Measurements from ENCODE around the gene PRRG3. TPM values are rescaled to one million over a fixed set of nuclear protein-coding genes. Genes with fewer than 3 reads are reported as not detected.
A peak's percentile ranks its signal among the peaks of the same experiment; 100 is the strongest.

The PRRG3 gene
- total RNA-seq, 1 donor from 2014 or later = 5.6 TPM

DNA sequence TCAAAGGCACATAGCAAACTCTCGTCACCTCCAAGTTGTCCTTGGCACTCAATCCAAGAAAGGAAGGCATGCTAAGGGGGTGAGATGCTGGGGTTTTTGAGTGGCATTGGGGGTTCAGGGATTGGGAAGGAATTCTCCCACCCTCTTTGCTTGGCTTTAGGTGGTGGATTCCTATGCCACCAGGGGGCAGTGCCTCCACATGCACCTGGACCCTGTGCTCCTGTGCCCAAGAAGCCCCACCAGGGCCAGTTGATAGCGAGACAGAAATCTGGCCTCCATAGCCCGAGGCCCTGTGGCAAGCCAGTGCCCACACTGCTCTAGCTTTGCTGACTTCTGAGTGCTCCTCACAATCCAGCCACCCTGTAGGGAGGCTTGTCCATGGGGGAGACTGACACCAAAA lies 18.6 kb downstream of the PRRG3 start:
- no peaks in the 10 kb centered on the region for H3K4me1 Mint-ChIP-seq (ENCODE audit: low read depth)
- TF ChIP-seq, protein P1, sequence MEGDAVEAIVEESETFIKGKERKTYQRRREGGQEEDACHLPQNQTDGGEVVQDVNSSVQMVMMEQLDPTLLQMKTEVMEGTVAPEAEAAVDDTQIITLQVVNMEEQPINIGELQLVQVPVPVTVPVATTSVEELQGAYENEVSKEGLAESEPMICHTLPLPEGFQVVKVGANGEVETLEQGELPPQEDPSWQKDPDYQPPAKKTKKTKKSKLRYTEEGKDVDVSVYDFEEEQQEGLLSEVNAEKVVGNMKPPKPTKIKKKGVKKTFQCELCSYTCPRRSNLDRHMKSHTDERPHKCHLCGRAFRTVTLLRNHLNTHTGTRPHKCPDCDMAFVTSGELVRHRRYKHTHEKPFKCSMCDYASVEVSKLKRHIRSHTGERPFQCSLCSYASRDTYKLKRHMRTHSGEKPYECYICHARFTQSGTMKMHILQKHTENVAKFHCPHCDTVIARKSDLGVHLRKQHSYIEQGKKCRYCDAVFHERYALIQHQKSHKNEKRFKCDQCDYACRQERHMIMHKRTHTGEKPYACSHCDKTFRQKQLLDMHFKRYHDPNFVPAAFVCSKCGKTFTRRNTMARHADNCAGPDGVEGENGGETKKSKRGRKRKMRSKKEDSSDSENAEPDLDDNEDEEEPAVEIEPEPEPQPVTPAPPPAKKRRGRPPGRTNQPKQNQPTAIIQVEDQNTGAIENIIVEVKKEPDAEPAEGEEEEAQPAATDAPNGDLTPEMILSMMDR (IDR thresholded peaks at IDR 0.05; ENCODE audit: unreplicated experiment) = peak; percentile 47

DNA sequence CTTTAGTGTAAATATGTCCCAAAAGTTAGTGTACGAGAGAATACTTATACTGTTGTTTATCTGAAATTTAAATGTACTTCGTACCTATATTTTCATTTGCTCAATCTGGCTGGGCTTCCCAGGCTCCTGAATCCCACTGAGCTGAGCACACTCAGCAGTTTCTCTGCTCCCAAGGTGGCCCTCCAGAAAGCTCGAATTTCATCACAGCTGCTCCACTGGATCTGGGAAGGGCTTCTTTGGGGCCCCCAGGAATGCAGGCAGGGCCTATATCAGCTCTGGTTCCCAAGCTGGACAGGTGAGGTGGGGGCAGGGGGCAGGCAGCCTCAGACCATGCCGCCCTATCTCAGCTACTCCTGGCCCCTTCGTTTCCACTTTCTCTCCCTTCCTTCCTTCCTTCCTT lies 19.1 kb downstream of the PRRG3 start:
- Mint-ChIP-seq H3K36me3 (ENCODE audit: insufficient read depth) (no peaks in the 10 kb centered on the region), H3K27ac (no peak overlapping the region), H3K4me1 (ENCODE audit: low read depth) (no peaks in the 10 kb centered on the region), H3K9me3 (ENCODE audit: low read depth) (peaks cover 5% of the 10 kb centered on the region), H3K27me3 (peaks cover 11% of the 10 kb centered on the region), H3K4me3 (ENCODE audit: low read depth) (no peak overlapping the region)
- TF ChIP-seq, protein P1 (IDR thresholded peaks at IDR 0.05; ENCODE audit: unreplicated experiment) = no peak
- no peak for DNase-seq (ENCODE audit: low spot score, unreplicated experiment)

More for the DNA sequence above, 18.6 kb downstream of the PRRG3 start:
- peaks cover 5% of the 10 kb centered on the region for H3K9me3 Mint-ChIP-seq (ENCODE audit: low read depth)
- H3K27me3 Mint-ChIP-seq = peaks cover 11% of the 10 kb centered on the region
- H3K36me3 Mint-ChIP-seq (ENCODE audit: insufficient read depth) = no peaks in the 10 kb centered on the region
- no peak for DNase-seq (ENCODE audit: low spot score, unreplicated experiment)
- H3K27ac Mint-ChIP-seq = no peak overlapping the region
- no peak overlapping the region for H3K4me3 Mint-ChIP-seq (ENCODE audit: low read depth)

GRCh38 chrX:151715752-151716151 lies 20.5 kb downstream of the PRRG3 start, which contains the start of gene FATE1:
TSS of gene FATE1 (plus strand) at chrX:151716035. CDS start at chrX:151716120, 85 bp downstream.
- TF ChIP-seq, protein P1 (IDR thresholded peaks at IDR 0.05; ENCODE audit: unreplicated experiment) = no peak
- no peak for DNase-seq (ENCODE audit: low spot score, unreplicated experiment)
- peaks cover 5% of the 10 kb centered on the region for H3K9me3 Mint-ChIP-seq (ENCODE audit: low read depth)
- no peaks in the 10 kb centered on the region for H3K36me3 Mint-ChIP-seq (ENCODE audit: insufficient read depth)
- no peaks in the 10 kb centered on the region for H3K4me1 Mint-ChIP-seq (ENCODE audit: low read depth)
- peaks cover 7% of the 10 kb centered on the region for H3K27me3 Mint-ChIP-seq
- H3K4me3 Mint-ChIP-seq (ENCODE audit: low read depth) = no peak within 1 kb of the TSS
- no peak within 1 kb of the TSS for H3K27ac Mint-ChIP-seq

DNA sequence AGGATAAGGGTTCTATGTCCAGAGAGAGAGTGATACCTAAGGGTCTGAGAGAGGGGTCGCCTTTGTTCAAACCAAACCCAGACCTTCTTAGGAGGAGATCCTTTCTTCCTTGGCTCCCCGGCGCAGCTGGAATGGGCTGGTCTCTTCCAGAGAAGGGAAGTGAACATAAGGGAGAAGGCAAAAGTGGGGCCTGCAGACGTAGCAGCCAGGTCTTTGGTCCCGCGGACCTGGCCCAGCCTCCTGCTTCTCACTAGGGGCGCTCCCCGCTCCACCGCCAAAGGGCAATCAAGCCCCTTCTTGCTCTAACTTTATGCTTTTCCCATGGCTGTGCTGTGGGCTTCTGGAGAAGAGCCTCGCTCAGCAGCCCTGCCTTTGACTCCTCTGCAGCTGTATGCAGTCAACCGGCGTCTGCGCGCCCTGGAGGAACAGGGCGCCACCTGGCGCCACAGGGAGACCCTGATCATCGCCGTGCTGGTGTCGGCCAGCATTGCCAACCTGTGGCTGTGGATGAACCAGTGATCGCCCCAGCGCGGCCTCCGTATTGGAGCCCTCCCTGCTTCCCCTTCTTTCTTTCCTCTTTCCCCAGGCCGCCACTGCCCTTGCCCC lies 27.1 kb downstream of the PRRG3 start:
- peak; percentile 31 for DNase-seq (ENCODE audit: low spot score, unreplicated experiment)
- Mint-ChIP-seq H3K36me3 (ENCODE audit: insufficient read depth) (no peaks in the 10 kb centered on the region), H3K9me3 (ENCODE audit: low read depth) (no peaks in the 10 kb centered on the region), H3K27ac (no peak overlapping the region), H3K27me3 (peaks cover 9% of the 10 kb centered on the region), H3K4me3 (ENCODE audit: low read depth) (no peak overlapping the region), H3K4me1 (ENCODE audit: low read depth) (no peaks in the 10 kb centered on the region)
- TF ChIP-seq, protein P1 (IDR thresholded peaks at IDR 0.05; ENCODE audit: unreplicated experiment) = peak; percentile 65

DNA sequence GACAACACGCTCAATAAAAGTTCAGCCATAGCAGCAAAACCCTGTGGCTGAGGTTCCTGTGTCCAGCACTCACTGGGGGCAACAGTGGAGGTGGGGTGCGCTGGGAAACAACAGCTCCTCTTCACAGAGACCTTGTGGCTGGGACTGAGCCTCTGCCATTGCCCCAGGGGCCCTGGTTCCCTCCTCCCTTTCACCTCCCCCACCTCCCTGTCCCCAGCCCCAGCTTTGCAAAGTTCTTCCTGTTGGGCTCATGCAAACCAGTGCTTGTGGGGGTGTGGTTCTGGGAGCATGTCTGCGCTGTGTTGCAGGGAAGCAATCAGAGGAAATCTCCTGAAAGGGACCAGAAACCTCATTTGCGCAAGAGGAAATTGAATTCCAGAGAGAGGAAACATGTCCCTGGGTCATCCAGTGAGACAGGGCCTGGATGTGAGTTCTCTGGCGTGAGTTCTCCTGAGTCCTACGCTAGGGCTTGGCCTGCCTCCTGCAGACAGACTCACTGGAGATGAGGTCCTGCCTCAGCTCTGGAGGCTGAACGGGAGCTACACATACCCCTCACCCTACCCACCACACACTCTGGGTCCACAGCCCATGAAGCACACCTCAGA lies 28.0 kb downstream of the PRRG3 start:
- Mint-ChIP-seq H3K9me3 (ENCODE audit: low read depth) (no peaks in the 10 kb centered on the region), H3K36me3 (ENCODE audit: insufficient read depth) (no peaks in the 10 kb centered on the region), H3K27ac (no peak overlapping the region), H3K4me1 (ENCODE audit: low read depth) (no peaks in the 10 kb centered on the region), H3K27me3 (peaks cover 9% of the 10 kb centered on the region), H3K4me3 (ENCODE audit: low read depth) (no peak overlapping the region)
- TF ChIP-seq, protein P1 (IDR thresholded peaks at IDR 0.05; ENCODE audit: unreplicated experiment) = no peak
- no peak for DNase-seq (ENCODE audit: low spot score, unreplicated experiment)

All from progenitor cell of endocrine pancreas (in vitro differentiated cells).